ENCODE measurements around the gene FKBP14. TPM values are rescaled to one million over a fixed set of nuclear protein-coding genes. Genes with fewer than 3 reads are reported as not detected.

The FKBP14 gene
- total RNA-seq, 6 experiments from 2014 or later = 4.0 to 8.7 (median 5.2) TPM

DNA sequence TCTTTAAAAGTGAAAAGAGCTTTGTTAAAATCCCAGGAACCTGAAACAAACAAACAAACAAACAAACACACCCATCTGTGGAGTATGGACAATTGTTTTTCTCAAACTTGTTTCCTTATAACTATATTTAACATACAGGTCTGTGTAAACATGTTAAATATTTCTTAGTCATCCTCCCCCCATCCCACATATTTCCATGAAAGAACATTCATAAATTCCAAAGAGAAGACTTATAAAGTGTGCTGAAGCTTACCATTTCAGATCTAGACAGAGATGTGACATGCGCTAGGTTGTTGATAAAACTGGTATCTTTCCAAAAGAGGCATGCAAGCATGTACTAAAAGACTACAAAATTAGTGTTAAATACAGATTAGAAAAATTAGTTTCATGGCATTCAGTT lies 6.5 kb downstream of the FKBP14 start:
- intact Hi-C loops (cut with DNase I) = no loop called here
- TF ChIP-seq, protein P1, sequence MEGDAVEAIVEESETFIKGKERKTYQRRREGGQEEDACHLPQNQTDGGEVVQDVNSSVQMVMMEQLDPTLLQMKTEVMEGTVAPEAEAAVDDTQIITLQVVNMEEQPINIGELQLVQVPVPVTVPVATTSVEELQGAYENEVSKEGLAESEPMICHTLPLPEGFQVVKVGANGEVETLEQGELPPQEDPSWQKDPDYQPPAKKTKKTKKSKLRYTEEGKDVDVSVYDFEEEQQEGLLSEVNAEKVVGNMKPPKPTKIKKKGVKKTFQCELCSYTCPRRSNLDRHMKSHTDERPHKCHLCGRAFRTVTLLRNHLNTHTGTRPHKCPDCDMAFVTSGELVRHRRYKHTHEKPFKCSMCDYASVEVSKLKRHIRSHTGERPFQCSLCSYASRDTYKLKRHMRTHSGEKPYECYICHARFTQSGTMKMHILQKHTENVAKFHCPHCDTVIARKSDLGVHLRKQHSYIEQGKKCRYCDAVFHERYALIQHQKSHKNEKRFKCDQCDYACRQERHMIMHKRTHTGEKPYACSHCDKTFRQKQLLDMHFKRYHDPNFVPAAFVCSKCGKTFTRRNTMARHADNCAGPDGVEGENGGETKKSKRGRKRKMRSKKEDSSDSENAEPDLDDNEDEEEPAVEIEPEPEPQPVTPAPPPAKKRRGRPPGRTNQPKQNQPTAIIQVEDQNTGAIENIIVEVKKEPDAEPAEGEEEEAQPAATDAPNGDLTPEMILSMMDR (IDR thresholded peaks at IDR 0.05) = no peak
- TF ChIP-seq POLR2A (IDR thresholded peaks at IDR 0.05) = no peak
- Histone ChIP-seq H3K27ac (no peak overlapping the region), H3K36me3 (peaks cover 0 to 6% (median 0%) of the 10 kb centered on the region in 4 donors), H3K4me1 (peaks cover 0 to under 1% (median 0%) of the 10 kb centered on the region in 4 donors), H3K27me3 (no peaks in the 10 kb centered on the region), H3K4me3 (no peak overlapping the region), H3K9me3 (no peaks in the 10 kb centered on the region)
- 83% methylated on average over 1 of the region's 1 CpG for WGBS (ENCODE audit: insufficient coverage, low coverage, low lambda C conversion rate, missing lambda C conversion rate)
- no peak for ATAC-seq
- DNase-seq = no peak

DNA sequence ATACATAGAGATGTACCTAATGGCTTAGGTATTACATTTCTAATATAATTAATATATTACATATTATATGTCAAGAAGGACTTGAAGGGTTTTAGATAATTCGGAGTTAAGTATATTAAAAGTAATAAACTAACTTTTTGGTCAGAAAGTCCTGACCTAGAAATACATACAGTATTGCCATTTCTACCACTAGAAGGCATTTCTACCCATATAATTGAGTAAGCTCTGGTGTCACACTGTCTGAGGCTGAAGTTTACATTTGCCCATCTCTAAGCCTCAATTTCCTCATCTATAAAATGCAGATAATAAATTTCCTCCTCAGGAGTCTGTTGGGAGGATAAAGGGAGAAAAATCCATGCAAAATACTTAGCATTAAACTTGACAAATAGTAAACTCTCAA lies 7.1 kb downstream of the FKBP14 start:
- no peaks in the 10 kb centered on the region for H3K27me3 ChIP-seq
- TF ChIP-seq, protein P1 (IDR thresholded peaks at IDR 0.05) = peak in 1 of 4 donors; percentile 24
- TF ChIP-seq POLR2A (IDR thresholded peaks at IDR 0.05) = no peak
- intact Hi-C loops (cut with DNase I) = no loop called here
- H3K9me3 ChIP-seq = no peaks in the 10 kb centered on the region
- H3K4me1 ChIP-seq = no peaks in the 10 kb centered on the region
- WGBS (ENCODE audit: insufficient coverage, low coverage, low lambda C conversion rate, missing lambda C conversion rate) = 89% methylated on average over 1 of the region's 1 CpG
- no peak overlapping the region for H3K4me3 ChIP-seq
- H3K36me3 ChIP-seq = peaks cover 0 to 6% (median 0%) of the 10 kb centered on the region in 4 donors
- ATAC-seq (peak in 1 of 4 donors; percentile 30), DNase-seq (no peak)
- H3K27ac ChIP-seq = no peak overlapping the region

DNA sequence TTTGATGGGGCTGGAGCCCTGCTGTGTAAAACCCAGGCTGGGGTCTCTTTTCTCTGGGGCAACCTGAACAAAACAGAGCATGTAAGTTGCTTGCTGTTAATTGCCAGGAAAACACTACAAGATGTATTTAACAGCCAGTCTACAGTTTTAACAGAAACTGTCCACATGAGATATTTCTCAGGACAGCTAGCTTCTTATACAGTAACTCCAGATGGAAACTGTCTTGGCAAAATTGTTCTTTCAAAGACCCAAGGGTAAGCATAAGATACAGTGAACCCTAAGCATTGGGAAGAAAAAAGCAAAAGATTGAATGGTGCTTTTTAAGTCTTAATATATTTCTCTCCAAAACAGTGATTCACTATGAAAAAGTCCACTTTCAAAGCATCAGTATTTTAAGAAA lies 8.1 kb downstream of the FKBP14 start:
- H3K9me3 ChIP-seq = no peaks in the 10 kb centered on the region
- peaks cover 0 to 6% (median 0%) of the 10 kb centered on the region in 4 donors for H3K36me3 ChIP-seq
- DNase-seq (no peak), ATAC-seq (no peak)
- H3K4me1 ChIP-seq = no peaks in the 10 kb centered on the region
- no peaks in the 10 kb centered on the region for H3K27me3 ChIP-seq
- H3K4me3 ChIP-seq = no peak overlapping the region
- TF ChIP-seq POLR2A (IDR thresholded peaks at IDR 0.05) = no peak
- TF ChIP-seq, protein P1 (IDR thresholded peaks at IDR 0.05) = no peak
- no peak overlapping the region for H3K27ac ChIP-seq
- intact Hi-C loops (cut with DNase I) = no loop called here

DNA sequence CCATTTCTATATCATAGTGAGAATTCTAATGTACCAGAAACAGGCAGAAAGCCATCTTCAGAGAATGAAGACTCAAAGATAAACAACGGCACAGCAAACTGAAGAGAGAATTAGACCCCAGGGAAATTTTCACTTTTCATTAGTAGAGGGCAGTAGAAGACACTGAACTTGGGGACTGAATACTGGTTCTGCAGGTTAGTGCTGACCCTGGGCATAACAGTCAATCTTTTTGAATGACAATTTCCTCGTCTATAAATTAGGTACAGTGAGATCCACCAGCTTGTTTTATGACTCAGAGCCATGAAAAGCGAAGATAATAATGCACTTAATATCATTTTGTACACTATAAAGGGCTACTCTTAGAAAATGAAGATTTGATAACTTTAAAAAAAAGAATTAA lies 13.7 kb downstream of the FKBP14 start:
- peaks cover 0 to 6% (median 0%) of the 10 kb centered on the region in 4 donors for H3K36me3 ChIP-seq
- WGBS (ENCODE audit: insufficient coverage, low coverage, low lambda C conversion rate, missing lambda C conversion rate) = 86% methylated on average over 3 of the region's 3 CpGs
- H3K27ac ChIP-seq = no peak overlapping the region
- DNase-seq = no peak
- H3K4me1 ChIP-seq = no peaks in the 10 kb centered on the region
- TF ChIP-seq, protein P1 (IDR thresholded peaks at IDR 0.05) = no peak
- TF ChIP-seq POLR2A (IDR thresholded peaks at IDR 0.05) = no peak
- H3K9me3 ChIP-seq = no peaks in the 10 kb centered on the region
- no peak overlapping the region for H3K4me3 ChIP-seq
- ATAC-seq = no peak
- intact Hi-C loops (cut with DNase I) = no loop called here
- H3K27me3 ChIP-seq = no peaks in the 10 kb centered on the region

DNA sequence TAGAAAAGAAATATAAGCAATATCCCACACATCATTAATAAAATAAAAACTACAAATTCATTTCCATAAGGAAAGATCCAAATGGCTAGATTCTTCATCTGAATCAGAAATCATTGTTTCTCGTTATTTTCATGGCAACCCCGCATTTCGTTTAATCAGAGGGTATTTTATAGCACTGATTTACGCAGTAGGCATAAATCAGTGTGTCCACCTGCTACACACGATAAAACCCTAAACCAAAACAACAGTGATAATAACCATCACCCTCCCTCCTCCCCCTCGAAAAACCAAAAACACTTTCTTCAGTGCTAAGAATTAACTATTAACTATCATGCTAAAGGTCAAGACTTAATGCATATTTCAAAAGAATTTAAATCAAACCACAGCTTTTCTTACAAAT lies 16.5 kb downstream of the FKBP14 start:
- DNase-seq (no peak), ATAC-seq (no peak)
- 95% methylated on average over 5 of the region's 6 CpGs for WGBS (ENCODE audit: insufficient coverage, low coverage, low lambda C conversion rate, missing lambda C conversion rate)
- intact Hi-C loops (cut with DNase I) = no loop called here
- H3K4me1 ChIP-seq = no peaks in the 10 kb centered on the region
- no peaks in the 10 kb centered on the region for H3K9me3 ChIP-seq
- no peak overlapping the region for H3K4me3 ChIP-seq
- no peaks in the 10 kb centered on the region for H3K36me3 ChIP-seq
- TF ChIP-seq, protein P1 (IDR thresholded peaks at IDR 0.05) = no peak
- TF ChIP-seq POLR2A (IDR thresholded peaks at IDR 0.05) = no peak
- H3K27me3 ChIP-seq = no peaks in the 10 kb centered on the region
- no peak overlapping the region for H3K27ac ChIP-seq

Measured in right lobe of liver (tissue), 6 donors.